AG09309 (cell line): ENCODE results near the gene UFD1.
A peak's percentile ranks its signal among the peaks of the same experiment; 100 is the strongest.

ENCODE experiments used
- DNase-seq: peaks from one replicate; pipeline ENCODE4 v3.0.0-alpha.2; 2010; ENCODE audit warnings: low read depth
- H3K4me3 ChIP-seq: 2 replicates; pipeline ENCODE4 v1.5.1; 2011; ENCODE audit warnings: mild to moderate bottlenecking, low read depth, low read length, moderate library complexity; ENCODE audit not compliant: control insufficient read depth
- TF ChIP-seq, protein P1 (sequence below): IDR thresholded peaks from 2 replicates; pipeline ENCODE4 v1.5.1; 2011; ENCODE audit warnings: mild to moderate bottlenecking, low read depth, low read length, inconsistent platforms; ENCODE audit not compliant: insufficient read depth, control insufficient read depth; ENCODE audit errors: missing control alignments

Gene UFD1

GRCh38 chr22:19453718-19454117 lies 25.3 kb downstream of the UFD1 start:
- H3K4me3 ChIP-seq = no peak overlapping the region
- TF ChIP-seq, protein P1, sequence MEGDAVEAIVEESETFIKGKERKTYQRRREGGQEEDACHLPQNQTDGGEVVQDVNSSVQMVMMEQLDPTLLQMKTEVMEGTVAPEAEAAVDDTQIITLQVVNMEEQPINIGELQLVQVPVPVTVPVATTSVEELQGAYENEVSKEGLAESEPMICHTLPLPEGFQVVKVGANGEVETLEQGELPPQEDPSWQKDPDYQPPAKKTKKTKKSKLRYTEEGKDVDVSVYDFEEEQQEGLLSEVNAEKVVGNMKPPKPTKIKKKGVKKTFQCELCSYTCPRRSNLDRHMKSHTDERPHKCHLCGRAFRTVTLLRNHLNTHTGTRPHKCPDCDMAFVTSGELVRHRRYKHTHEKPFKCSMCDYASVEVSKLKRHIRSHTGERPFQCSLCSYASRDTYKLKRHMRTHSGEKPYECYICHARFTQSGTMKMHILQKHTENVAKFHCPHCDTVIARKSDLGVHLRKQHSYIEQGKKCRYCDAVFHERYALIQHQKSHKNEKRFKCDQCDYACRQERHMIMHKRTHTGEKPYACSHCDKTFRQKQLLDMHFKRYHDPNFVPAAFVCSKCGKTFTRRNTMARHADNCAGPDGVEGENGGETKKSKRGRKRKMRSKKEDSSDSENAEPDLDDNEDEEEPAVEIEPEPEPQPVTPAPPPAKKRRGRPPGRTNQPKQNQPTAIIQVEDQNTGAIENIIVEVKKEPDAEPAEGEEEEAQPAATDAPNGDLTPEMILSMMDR = no peak
- DNase-seq = no peak

DNA sequence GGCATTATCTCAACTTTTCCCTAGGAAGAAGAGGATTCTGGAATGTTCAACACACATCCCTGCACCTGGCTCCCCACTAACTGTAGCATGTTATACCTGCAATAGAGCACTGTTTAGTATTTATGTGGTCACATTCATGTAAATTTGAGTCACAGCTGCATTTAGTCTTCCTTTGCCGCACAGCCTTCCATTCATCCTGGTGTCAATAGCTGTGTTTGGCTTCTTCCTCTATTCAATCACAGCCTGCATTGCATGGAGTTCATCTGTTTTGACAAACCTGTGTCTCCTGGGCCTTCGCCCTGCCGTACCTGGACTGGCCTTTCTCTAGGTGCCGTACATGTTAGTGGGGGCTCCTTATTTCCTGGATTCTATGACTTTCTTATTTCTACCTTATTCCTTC lies 27.4 kb downstream of the UFD1 start:
- H3K4me3 ChIP-seq = no peak overlapping the region
- no peak for DNase-seq
- TF ChIP-seq, protein P1 = no peak

DNA sequence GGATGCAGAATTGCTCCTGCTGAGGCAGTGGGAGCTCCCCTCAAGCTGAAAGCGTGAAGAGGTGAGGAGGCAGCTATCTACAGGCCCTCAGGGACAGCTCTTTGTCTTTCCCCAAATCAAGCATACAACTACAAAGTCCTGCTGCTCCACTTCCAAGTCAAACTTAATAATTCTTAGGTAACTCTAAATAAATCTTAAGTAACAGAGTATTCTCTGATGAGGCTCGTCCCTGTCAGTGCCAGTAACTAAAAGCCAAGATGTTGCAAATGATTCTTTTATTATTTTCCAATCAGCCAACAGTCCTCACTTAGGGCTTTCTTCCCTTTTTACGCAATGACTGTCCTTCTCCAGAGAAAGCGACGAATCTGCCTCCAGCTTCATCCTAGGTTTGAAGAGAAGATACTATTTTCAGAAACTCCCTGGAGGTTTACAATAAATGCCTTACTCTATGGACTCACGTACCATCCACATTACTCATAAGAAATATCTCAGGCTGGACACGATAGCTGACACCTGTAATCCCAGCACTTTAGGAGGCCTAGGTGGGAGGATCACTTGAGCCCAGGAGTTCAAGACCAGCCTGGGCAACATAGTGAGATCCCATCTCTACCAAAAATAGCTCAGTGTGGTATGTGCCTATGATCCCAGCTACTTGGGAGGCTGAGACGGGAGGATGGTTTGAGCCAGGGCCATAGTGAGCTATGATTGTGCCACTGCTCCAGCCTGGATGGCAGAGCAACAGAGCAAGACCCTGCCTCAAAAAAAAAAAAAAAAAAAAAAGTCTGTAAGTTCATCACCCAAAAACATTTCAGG lies 28.4 kb downstream of the UFD1 start:
- DNase-seq = no peak
- TF ChIP-seq, protein P1 = no peak
- H3K4me3 ChIP-seq = no peak overlapping the region

- no peak overlapping the region for H3K4me3 ChIP-seq
- DNase-seq = no peak
- TF ChIP-seq, protein P1 = no peak
Measured at GRCh38 chr22:19449422-19449767, 29.6 kb downstream of the UFD1 start.

DNA sequence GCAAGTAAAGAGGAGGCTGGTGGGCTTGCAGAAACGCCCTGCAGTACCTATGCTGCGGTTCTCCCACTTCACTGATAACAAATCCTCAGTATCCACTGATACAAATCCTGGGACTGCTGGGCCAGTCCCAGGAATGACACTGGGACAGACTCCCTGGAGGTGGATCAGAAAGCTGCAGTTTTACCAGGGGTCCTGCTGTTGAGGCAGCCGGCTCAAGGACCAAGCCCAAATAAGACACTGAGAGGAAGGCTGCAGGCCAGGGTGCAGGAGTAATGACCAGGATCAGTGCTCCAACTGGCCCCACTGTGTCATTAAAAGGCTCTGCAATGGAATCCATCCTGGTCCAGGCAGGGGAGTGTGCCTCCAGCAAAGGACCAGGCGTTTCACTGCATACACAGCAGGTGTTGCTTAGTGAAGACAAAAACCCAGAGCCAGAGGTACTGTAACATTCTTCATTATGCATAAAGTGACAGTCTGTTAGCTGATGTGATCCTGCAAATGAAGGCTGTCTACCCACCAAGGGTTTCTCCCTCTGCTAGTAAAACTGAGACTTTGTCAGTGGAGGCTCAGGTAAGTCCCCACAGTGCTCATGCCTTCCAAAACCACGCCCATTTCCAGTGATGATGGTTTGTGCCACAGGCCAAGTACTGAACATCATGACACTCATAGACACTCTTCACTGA lies 30.1 kb downstream of the UFD1 start:
- TF ChIP-seq, protein P1 = no peak
- no peak overlapping the region for H3K4me3 ChIP-seq
- no peak for DNase-seq

DNA sequence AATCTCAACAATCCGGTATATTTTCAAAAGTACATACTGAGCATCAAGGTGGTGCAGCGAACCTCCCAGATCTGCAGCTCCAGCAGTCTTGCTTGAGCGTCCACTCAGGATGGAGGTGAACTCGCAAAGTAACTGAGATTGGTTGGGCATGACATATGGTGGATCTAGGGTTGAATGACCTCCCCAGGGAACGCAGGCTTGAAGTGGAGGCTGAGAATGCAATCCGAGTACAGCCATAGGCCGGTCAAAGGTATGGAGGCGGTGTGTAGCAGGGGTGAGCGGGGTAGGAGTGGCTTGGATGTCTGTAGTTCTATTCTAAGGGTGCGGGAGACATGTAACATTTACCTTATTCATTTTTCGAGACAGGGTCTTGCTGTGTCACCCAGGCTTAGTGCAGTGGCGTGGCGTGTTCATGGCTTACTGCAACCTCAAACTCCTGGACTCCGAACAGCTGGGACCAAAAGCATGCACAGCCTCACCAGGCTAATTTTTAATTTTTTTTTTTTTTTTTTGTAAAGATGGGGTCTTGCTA lies 30.9 kb downstream of the UFD1 start:
- TF ChIP-seq, protein P1 = no peak
- H3K4me3 ChIP-seq = peak overlapping the region; percentile 76
- no peak for DNase-seq
